HepG2 (cell line): ENCODE results near the gene RAB1B. TPM values are rescaled to one million over a fixed set of nuclear protein-coding genes. Genes with fewer than 3 reads are reported as not detected.

Experiments used
- ARID5B ChIP-seq: IDR thresholded peaks from 2 replicates; pipeline ENCODE4 v1.4.0; 2020; ENCODE audit warnings: mild to moderate bottlenecking, missing genetic modification reagents
- ATF7 ChIP-seq, 2 experiments: fragments of 450-650 bp in 1 of 2; sonication (generic) in 1 of 2; formaldehyde crosslinking in 1 of 2; IDR thresholded peaks; 2 replicates each; pipeline versions ENCODE4 v1.4.0 to v1.6.1; 2016 to 2020; ENCODE audit warnings: antibody characterized with exemption in 1 of 2, mild to moderate bottlenecking in 1 of 2, missing genetic modification reagents in 1 of 2
- BCL6 ChIP-seq: IDR thresholded peaks from 2 replicates; pipeline ENCODE4 v1.6.1; 2016; ENCODE audit warnings: missing genetic modification reagents, missing compliant biosample characterization
- CBX5 ChIP-seq: sonication (generic); formaldehyde crosslinking; IDR thresholded peaks from 2 replicates; pipeline ENCODE4 v1.4.0; 2020; ENCODE audit warnings: missing genetic modification reagents, borderline replicate concordance
- HINFP ChIP-seq: sonication (generic); formaldehyde crosslinking; IDR thresholded peaks from 2 replicates; pipeline ENCODE4 v1.4.0; 2020; ENCODE audit warnings: low read depth, mild to moderate bottlenecking, missing genetic modification reagents
- HNRNPK ChIP-seq: fragments of 200-400 bp; formaldehyde crosslinking; IDR thresholded peaks from 2 replicates; pipeline ENCODE4 v1.6.1; 2018; ENCODE audit warnings: low read length, low read depth, moderate library complexity, mild to moderate bottlenecking; ENCODE audit not compliant: poor library complexity, severe bottlenecking
- HOXA5 ChIP-seq: sonication (generic); formaldehyde crosslinking; IDR thresholded peaks from 2 replicates; pipeline ENCODE4 v1.4.0; 2020; ENCODE audit warnings: missing genetic modification reagents
- NRL ChIP-seq: sonication (generic); formaldehyde crosslinking; IDR thresholded peaks from 2 replicates; pipeline ENCODE4 v1.5.0; 2020; ENCODE audit warnings: missing genetic modification reagents, mild to moderate bottlenecking, moderate library complexity, borderline replicate concordance
- SYNCRIP ChIP-seq: fragments of 200-400 bp; formaldehyde crosslinking; IDR thresholded peaks from 2 replicates; pipeline ENCODE4 v1.6.1; 2018; ENCODE audit warnings: mild to moderate bottlenecking, low read depth, low read length; ENCODE audit not compliant: insufficient read depth
- ZNF234 ChIP-seq: sonication (generic); formaldehyde crosslinking; conservative IDR thresholded peaks from 2 replicates; pipeline ENCODE4 v1.5.1; 2020; ENCODE audit warnings: mild to moderate bottlenecking, missing genetic modification reagents
- ZNF274 ChIP-seq: sonication (generic); formaldehyde crosslinking; IDR thresholded peaks from 2 replicates; pipeline ENCODE4 v1.5.1; 2020; ENCODE audit warnings: mild to moderate bottlenecking, missing genetic modification reagents
- ZNF432 ChIP-seq: sonication (generic); formaldehyde crosslinking; IDR thresholded peaks from 2 replicates; pipeline ENCODE4 v1.5.0; 2020; ENCODE audit warnings: missing genetic modification reagents, mild to moderate bottlenecking, borderline replicate concordance
- ZNF597 ChIP-seq: sonication (generic); formaldehyde crosslinking; IDR thresholded peaks from 2 replicates; pipeline ENCODE4 v1.5.0; 2020; ENCODE audit warnings: missing genetic modification reagents
- ZNF83 ChIP-seq: sonication (generic); formaldehyde crosslinking; IDR thresholded peaks from 2 replicates; pipeline ENCODE4 v1.4.0; 2020; ENCODE audit warnings: missing genetic modification reagents, mild to moderate bottlenecking, borderline replicate concordance
- ZSCAN30 ChIP-seq: sonication (generic); formaldehyde crosslinking; IDR thresholded peaks from 2 replicates; pipeline ENCODE4 v1.5.0; 2020; ENCODE audit warnings: mild to moderate bottlenecking, missing genetic modification reagents
- polyA plus RNA-seq, 8 experiments: library from polyadenylated mRNA; depleted of rRNA in 3 of 8; stranded (reverse) in 7 of 8; unstranded in 1 of 8; fragments of >200 nt; fragmentation: Illumina TruSeq in 4 of 8; extraction: Trizol in 4 of 8; gene quantifications; 2 replicates each; pipeline versions ENCODE4 v1.2.1 to v1.2.3, GENCODE V29; 2011 to 2016; ENCODE audit warnings: low read depth in 4 of 8, missing spikeins in 1 of 8, mixed read lengths in 1 of 8; ENCODE audit not compliant: insufficient read depth in 1 of 8
- total RNA-seq, 5 experiments: library from RNA; depleted of rRNA; stranded (reverse); fragments of >200 nt; fragmentation: Illumina TruSeq; extraction: Trizol; gene quantifications; 2 replicates each; pipeline ENCODE4 v1.2.3, GENCODE V29; 2016; ENCODE audit warnings: low read depth in 1 of 5
- TF ChIP-seq, protein P1 (sequence below): IDR thresholded peaks from 2 replicates; pipeline ENCODE4 v1.6.1; 2012; ENCODE audit warnings: inconsistent platforms
- TF ChIP-seq, protein P2 (sequence below): conservative IDR thresholded peaks from 2 replicates; pipeline ENCODE4 v1.6.1; 2018; ENCODE audit warnings: missing genetic modification reagents
- TF ChIP-seq, protein P3 (sequence below): sonication (generic); formaldehyde crosslinking; IDR thresholded peaks from 2 replicates; pipeline ENCODE4 v1.4.0; 2020; ENCODE audit warnings: missing genetic modification reagents

The RAB1B gene
- total and polyA plus RNA-seq, 2 of the 13 experiments (the other 11 are each of a cell fraction or from before 2014, with no cell fraction given): 77.9 to 87.9 TPM

DNA sequence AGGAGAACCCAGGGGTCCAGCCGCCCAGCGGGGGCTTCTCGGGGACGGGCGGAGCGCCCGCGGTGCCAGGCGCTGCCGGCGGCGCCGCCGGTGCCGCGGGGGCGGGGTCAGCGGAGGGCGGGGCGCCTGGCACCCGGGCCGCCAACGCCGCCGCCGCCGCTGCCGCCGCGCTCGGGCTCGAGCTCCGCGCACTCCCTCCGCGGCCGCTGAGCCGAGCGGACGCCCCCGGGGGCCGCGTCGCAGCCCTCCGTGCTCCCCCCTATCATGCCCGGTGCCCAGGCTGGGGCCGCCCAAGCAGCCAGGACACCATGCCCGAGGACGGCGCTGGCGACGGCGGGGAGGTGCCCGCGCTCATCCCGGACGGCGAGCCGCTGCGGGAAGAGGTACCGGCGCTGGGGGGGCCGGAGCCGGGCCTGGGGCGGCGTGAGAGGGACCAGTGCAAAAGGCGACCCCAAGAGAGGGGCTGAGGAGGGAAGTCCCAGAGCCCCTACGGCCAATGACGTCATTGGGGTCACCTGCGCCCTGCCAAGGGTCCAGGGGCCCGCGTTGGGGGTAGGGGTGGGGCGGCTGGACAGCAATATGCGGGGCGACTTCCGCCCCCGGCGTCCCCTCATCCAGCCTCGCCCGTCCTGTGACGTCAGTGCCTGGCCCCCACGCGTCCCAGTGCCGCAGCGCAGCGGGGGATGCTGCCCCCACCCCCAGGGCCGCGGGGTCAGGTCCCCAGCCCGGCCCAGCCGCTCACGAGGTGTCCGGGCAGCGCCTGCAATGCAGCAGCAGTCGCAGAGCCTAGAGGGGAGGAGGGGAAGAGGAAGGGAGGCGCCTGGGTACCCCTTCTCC lies 23.5 kb downstream of the RAB1B start, which contains the start of gene TMEM151A (continued):
- TF ChIP-seq, protein P1, sequence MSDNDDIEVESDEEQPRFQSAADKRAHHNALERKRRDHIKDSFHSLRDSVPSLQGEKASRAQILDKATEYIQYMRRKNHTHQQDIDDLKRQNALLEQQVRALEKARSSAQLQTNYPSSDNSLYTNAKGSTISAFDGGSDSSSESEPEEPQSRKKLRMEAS: no peak
- TF ChIP-seq BCL6 (CRISPR knock-in tag) (no peak), ZNF83 (CRISPR knock-in tag) (no peak), HNRNPK (no peak), ZNF432 (CRISPR knock-in tag) (no peak), HOXA5 (CRISPR knock-in tag) (no peak), ATF7 (IDR thresholded peaks at IDR 0.05) (peak; percentile 96), ATF7 (CRISPR knock-in tag; IDR thresholded peaks at IDR 0.05) (no peak), HINFP (CRISPR knock-in tag) (no peak), ZNF597 (CRISPR knock-in tag) (no peak), ZNF234 (no peak), ARID5B (no peak), CBX5 (CRISPR knock-in tag) (no peak), NRL (CRISPR knock-in tag) (no peak), SYNCRIP (no peak), ZNF274 (CRISPR knock-in tag) (no peak), ZSCAN30 (CRISPR knock-in tag) (no peak)
- TF ChIP-seq, protein P2, sequence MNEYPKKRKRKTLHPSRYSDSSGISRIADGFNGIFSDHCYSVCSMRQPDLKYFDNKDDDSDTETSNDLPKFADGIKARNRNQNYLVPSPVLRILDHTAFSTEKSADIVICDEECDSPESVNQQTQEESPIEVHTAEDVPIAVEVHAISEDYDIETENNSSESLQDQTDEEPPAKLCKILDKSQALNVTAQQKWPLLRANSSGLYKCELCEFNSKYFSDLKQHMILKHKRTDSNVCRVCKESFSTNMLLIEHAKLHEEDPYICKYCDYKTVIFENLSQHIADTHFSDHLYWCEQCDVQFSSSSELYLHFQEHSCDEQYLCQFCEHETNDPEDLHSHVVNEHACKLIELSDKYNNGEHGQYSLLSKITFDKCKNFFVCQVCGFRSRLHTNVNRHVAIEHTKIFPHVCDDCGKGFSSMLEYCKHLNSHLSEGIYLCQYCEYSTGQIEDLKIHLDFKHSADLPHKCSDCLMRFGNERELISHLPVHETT (CRISPR knock-in tag): no peak
- TF ChIP-seq, protein P3, sequence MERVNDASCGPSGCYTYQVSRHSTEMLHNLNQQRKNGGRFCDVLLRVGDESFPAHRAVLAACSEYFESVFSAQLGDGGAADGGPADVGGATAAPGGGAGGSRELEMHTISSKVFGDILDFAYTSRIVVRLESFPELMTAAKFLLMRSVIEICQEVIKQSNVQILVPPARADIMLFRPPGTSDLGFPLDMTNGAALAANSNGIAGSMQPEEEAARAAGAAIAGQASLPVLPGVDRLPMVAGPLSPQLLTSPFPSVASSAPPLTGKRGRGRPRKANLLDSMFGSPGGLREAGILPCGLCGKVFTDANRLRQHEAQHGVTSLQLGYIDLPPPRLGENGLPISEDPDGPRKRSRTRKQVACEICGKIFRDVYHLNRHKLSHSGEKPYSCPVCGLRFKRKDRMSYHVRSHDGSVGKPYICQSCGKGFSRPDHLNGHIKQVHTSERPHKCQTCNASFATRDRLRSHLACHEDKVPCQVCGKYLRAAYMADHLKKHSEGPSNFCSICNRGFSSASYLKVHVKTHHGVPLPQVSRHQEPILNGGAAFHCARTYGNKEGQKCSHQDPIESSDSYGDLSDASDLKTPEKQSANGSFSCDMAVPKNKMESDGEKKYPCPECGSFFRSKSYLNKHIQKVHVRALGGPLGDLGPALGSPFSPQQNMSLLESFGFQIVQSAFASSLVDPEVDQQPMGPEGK (CRISPR knock-in tag): peak; percentile 36; the same call in 1 of the 2 replicates
